ENCODE measurements around the gene SERPINB1.

DNA sequence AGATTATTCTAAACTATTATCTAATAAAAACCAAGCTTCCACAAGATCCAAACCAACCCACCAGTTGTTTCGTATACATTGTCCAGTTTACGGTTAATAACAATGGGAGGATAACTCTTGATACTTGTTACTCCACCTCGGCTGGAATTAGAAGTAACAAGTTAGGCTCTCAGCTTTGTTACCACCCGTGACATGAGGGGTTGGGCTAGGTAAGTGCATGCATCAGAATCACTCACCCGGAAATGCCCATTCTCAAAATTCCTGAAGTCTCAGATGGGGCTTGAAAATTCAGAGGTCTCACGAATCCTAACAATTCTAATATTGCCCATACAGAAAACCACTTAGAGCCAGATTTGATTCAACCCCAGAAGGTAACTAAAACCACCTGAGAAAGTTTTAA lies 27.0 kb upstream of the SERPINB1 start:
- TF ChIP-seq, protein P1, sequence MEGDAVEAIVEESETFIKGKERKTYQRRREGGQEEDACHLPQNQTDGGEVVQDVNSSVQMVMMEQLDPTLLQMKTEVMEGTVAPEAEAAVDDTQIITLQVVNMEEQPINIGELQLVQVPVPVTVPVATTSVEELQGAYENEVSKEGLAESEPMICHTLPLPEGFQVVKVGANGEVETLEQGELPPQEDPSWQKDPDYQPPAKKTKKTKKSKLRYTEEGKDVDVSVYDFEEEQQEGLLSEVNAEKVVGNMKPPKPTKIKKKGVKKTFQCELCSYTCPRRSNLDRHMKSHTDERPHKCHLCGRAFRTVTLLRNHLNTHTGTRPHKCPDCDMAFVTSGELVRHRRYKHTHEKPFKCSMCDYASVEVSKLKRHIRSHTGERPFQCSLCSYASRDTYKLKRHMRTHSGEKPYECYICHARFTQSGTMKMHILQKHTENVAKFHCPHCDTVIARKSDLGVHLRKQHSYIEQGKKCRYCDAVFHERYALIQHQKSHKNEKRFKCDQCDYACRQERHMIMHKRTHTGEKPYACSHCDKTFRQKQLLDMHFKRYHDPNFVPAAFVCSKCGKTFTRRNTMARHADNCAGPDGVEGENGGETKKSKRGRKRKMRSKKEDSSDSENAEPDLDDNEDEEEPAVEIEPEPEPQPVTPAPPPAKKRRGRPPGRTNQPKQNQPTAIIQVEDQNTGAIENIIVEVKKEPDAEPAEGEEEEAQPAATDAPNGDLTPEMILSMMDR (IDR thresholded peaks at IDR 0.05) = no peak
- no peak for TF ChIP-seq POLR2A (IDR thresholded peaks at IDR 0.05)

Measured in uterus (tissue), 2 donors.